ENCODE measurements around the gene CDH4.

CDH4 gene

DNA sequence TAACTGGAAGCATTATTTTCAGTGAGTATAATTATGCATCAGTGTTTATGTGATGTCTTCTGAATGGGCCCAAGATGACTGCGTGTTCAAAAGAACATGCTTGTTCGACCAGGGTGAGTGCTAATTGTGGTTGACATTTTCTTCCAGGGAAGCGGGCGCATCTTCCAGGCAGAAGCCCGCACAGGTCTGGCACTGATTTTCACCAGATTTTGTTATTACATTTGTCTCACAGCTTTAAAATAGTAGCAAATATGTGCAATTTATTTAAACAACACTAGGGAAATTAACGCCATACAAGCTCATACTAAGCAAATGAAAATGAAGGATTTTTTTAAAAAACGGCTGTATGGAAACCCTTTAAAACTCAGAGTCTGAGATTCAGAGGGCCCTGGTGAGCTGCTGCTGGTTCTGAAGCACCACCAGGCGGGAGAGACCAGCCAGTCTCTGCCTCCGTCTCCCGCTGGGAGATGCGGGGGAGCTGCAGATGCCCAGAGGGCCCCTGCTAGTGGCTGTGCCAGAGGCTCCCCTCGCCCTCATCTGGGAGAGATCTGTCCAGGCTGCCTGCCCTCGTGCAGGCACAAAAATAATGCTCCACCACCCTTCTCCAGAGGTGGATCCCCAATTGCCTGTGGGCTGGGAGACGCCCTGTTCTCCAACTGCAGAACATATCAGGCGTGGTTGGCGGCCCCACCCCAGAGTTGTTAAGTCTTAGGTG is 516.7 kb downstream of the CDH4 start:
- Histone ChIP-seq H3K36me3 (ENCODE audit: control insufficient read depth in 1 of 2, insufficient read depth in 2 of 2, low read length in 2 of 2) (no peaks in the 10 kb centered on the region), H3K9me3 (ENCODE audit: control insufficient read depth in 1 of 2, low read length in 2 of 2) (no peaks in the 10 kb centered on the region), H3K4me3 (ENCODE audit: low read depth in 1 of 2, low read length in 2 of 2) (no peak overlapping the region), H3K27ac (ENCODE audit: low read depth, low read length) (no peak overlapping the region), H3K4me1 (ENCODE audit: control insufficient read depth in 1 of 2, insufficient read depth in 2 of 2, low read length in 2 of 2) (no peaks in the 10 kb centered on the region), H3K9ac (ENCODE audit: low read depth in 1 of 2, low read length in 2 of 2) (no peak overlapping the region), H3K27me3 (ENCODE audit: control insufficient read depth in 1 of 2, insufficient read depth in 2 of 2, low read length in 2 of 2) (no peaks in the 10 kb centered on the region)

DNA sequence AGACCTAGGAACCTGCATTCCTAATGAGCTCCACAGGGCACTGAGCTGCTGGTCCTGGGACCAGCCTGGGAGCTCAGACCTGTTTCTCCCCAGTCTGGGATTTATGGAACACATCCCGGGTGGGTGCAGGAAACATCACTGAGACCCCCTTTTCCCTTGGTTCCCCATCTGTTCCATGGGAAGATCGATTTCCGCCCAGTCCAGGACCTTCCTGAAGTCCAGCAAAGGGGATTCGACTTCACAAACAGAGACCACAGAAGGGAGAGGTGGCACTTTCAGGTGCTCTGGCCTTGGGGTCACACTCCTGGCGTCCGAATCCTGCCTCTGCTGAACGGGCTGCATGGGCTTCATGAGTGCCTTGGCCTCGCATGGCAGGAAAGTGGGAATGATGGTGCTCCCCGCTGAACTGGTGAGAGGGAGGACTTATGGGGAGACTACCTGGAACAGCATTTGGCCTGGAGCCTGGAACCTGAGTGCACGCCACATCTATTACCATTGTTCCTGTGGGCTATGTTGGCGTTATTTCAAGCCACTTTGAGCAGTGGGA is 517.3 kb downstream of the CDH4 start:
- H3K27ac ChIP-seq (ENCODE audit: low read depth, low read length), result no peak overlapping the region
- H3K4me3 ChIP-seq (ENCODE audit: low read depth in 1 of 2, low read length in 2 of 2), result no peak overlapping the region
- no peaks in the 10 kb centered on the region for H3K9me3 ChIP-seq (ENCODE audit: control insufficient read depth in 1 of 2, low read length in 2 of 2)
- no peaks in the 10 kb centered on the region for H3K27me3 ChIP-seq (ENCODE audit: control insufficient read depth in 1 of 2, insufficient read depth in 2 of 2, low read length in 2 of 2)
- H3K9ac ChIP-seq (ENCODE audit: low read depth in 1 of 2, low read length in 2 of 2), result no peak overlapping the region
- no peaks in the 10 kb centered on the region for H3K4me1 ChIP-seq (ENCODE audit: control insufficient read depth in 1 of 2, insufficient read depth in 2 of 2, low read length in 2 of 2)
- no peaks in the 10 kb centered on the region for H3K36me3 ChIP-seq (ENCODE audit: control insufficient read depth in 1 of 2, insufficient read depth in 2 of 2, low read length in 2 of 2)

DNA sequence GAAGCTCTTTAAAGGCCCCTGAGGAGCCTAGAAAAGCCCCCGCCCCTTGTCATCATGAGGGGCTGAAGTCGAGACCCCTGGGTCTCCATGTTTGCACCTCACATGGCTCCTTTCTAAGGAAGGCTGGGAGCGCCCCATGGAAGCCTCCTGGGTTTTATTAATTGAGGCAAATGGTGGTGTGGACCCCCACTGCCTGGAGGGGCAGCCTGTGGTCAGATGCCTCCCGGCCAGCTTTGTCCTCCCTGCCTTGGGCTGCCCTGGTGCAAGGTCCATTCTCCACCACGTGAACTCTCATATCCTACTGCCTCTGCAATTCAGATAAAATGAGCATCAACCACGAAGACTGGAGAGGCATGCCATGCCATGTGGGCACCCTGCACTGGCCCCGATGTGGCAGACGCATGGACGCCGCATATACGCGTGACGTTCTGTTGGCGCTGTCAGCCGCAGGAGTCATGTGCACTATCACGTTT is 518.1 kb downstream of the CDH4 start:
- no peak overlapping the region for H3K27ac ChIP-seq (ENCODE audit: low read depth, low read length)

DNA sequence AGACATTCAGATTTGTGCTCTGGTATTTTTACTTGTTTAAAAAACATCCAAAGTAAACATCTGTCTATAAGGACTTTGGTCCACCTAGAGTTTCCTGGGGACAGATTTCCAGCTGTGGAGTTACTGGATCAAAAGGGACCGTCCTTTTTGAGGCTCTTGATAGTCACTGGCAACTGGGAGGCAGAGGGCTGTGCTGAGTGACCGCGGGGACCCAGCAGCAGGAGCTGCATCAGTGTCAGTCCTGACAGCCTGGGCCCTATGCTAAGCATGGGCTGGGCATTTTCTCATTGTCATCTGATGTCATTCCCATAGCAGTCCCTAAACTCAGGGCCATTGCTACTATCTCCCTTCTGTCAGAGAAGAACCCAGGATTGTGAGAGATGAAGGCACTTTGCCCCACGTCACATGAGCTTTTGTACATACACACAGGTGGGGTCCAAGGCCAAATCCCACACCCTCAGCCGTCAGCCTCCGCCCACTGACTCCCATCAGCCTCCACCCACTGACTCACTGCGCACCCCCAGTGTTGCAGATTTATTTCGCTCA is 519.8 kb downstream of the CDH4 start:
- H3K9ac ChIP-seq (ENCODE audit: low read depth in 1 of 2, low read length in 2 of 2), result no peak overlapping the region
- H3K36me3 ChIP-seq (ENCODE audit: control insufficient read depth in 1 of 2, insufficient read depth in 2 of 2, low read length in 2 of 2), result no peaks in the 10 kb centered on the region
- no peak overlapping the region for H3K4me3 ChIP-seq (ENCODE audit: low read depth in 1 of 2, low read length in 2 of 2)
- no peak overlapping the region for H3K27ac ChIP-seq (ENCODE audit: low read depth, low read length)
- H3K27me3 ChIP-seq (ENCODE audit: control insufficient read depth in 1 of 2, insufficient read depth in 2 of 2, low read length in 2 of 2), result no peaks in the 10 kb centered on the region
- no peaks in the 10 kb centered on the region for H3K9me3 ChIP-seq (ENCODE audit: control insufficient read depth in 1 of 2, low read length in 2 of 2)
- H3K4me1 ChIP-seq (ENCODE audit: control insufficient read depth in 1 of 2, insufficient read depth in 2 of 2, low read length in 2 of 2), result no peaks in the 10 kb centered on the region

More for the DNA sequence above, 518.1 kb downstream of the CDH4 start:
- Histone ChIP-seq H3K4me1 (ENCODE audit: control insufficient read depth in 1 of 2, insufficient read depth in 2 of 2, low read length in 2 of 2) (no peaks in the 10 kb centered on the region), H3K36me3 (ENCODE audit: control insufficient read depth in 1 of 2, insufficient read depth in 2 of 2, low read length in 2 of 2) (no peaks in the 10 kb centered on the region), H3K4me3 (ENCODE audit: low read depth in 1 of 2, low read length in 2 of 2) (no peak overlapping the region), H3K27me3 (ENCODE audit: control insufficient read depth in 1 of 2, insufficient read depth in 2 of 2, low read length in 2 of 2) (no peaks in the 10 kb centered on the region), H3K9ac (ENCODE audit: low read depth in 1 of 2, low read length in 2 of 2) (no peak overlapping the region), H3K9me3 (ENCODE audit: control insufficient read depth in 1 of 2, low read length in 2 of 2) (no peaks in the 10 kb centered on the region)

DNA sequence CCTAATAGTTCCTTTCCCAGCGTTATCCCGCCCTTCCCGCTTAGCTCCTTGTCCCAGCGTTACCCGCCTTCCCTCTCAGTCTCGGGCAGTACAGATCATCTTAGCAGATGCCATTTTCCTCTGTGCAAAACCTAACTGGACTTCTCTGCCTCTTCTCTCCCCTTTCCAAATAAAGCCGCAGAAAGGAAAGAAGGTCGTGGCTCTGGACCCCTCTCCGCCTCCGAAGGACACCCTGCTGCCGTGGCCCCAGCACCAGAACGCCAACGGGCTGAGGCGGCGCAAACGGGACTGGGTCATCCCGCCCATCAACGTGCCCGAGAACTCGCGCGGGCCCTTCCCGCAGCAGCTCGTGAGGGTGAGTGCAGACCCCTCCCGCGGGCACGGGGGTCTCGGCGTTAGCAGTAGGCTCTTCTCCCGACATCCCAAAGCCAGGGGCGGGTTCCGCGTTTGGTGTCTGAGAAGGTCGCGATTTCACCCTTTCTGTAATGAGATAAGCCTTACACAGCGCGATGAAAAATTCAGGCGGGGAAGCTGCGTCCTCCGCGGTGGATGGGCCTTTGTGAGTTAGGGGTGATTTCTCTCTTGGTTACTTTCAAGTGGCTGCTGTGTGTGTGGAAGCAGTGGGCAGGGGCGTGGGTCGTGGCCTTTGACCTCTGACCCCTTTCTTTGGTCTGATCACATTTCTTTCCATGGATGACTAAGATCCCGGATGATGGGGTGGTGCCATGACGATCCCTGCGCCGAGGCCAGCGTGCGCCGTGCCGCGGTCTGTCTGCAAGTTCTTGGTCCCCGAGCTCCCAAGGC is 521.0 kb downstream of the CDH4 start:
- H3K4me1 ChIP-seq (ENCODE audit: control insufficient read depth in 1 of 2, insufficient read depth in 2 of 2, low read length in 2 of 2), result no peaks in the 10 kb centered on the region
- no peaks in the 10 kb centered on the region for H3K9me3 ChIP-seq (ENCODE audit: control insufficient read depth in 1 of 2, low read length in 2 of 2)
- no peak overlapping the region for H3K9ac ChIP-seq (ENCODE audit: low read depth in 1 of 2, low read length in 2 of 2)
- no peak overlapping the region for H3K27ac ChIP-seq (ENCODE audit: low read depth, low read length)
- H3K4me3 ChIP-seq (ENCODE audit: low read depth in 1 of 2, low read length in 2 of 2), result no peak overlapping the region
- H3K36me3 ChIP-seq (ENCODE audit: control insufficient read depth in 1 of 2, insufficient read depth in 2 of 2, low read length in 2 of 2), result no peaks in the 10 kb centered on the region
- no peaks in the 10 kb centered on the region for H3K27me3 ChIP-seq (ENCODE audit: control insufficient read depth in 1 of 2, insufficient read depth in 2 of 2, low read length in 2 of 2)

DNA sequence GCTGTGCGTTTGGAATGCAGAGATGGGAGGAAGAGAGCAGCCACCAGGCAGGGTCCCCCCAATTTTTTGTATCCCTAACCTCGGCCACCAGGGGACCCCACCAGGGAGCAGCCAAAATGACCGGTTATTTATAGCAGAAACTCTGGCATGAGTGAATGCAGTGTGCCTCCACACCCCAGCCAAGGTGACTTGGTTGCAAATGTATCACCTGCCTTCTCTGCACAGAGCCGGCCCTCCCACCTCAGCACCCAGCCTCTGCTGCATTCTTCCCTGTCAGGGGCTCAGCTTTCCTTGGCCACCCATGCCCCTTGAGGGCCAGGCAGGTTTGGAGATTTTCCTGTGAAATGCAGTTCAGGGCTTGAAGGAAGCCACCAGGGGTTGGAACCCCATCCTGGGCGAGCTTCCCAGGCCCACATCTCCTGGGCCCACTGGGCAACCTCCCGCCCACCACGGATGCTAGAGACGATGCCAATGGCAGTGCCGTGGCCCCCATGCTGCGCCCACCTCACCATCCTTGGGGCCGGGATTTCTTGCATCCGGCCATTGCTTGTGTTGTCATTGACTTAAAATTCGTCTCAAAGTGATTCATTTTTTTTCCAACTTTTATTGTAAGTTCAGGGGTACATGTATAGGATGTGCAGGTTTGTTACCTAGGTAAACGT is 522.0 kb downstream of the CDH4 start:
- H3K4me3 ChIP-seq (ENCODE audit: low read depth in 1 of 2, low read length in 2 of 2), result no peak overlapping the region
- H3K4me1 ChIP-seq (ENCODE audit: control insufficient read depth in 1 of 2, insufficient read depth in 2 of 2, low read length in 2 of 2), result no peaks in the 10 kb centered on the region
- no peaks in the 10 kb centered on the region for H3K9me3 ChIP-seq (ENCODE audit: control insufficient read depth in 1 of 2, low read length in 2 of 2)
- no peak overlapping the region for H3K9ac ChIP-seq (ENCODE audit: low read depth in 1 of 2, low read length in 2 of 2)
- H3K27me3 ChIP-seq (ENCODE audit: control insufficient read depth in 1 of 2, insufficient read depth in 2 of 2, low read length in 2 of 2), result no peaks in the 10 kb centered on the region
- no peaks in the 10 kb centered on the region for H3K36me3 ChIP-seq (ENCODE audit: control insufficient read depth in 1 of 2, insufficient read depth in 2 of 2, low read length in 2 of 2)
- H3K27ac ChIP-seq (ENCODE audit: low read depth, low read length), result no peak overlapping the region

DNA sequence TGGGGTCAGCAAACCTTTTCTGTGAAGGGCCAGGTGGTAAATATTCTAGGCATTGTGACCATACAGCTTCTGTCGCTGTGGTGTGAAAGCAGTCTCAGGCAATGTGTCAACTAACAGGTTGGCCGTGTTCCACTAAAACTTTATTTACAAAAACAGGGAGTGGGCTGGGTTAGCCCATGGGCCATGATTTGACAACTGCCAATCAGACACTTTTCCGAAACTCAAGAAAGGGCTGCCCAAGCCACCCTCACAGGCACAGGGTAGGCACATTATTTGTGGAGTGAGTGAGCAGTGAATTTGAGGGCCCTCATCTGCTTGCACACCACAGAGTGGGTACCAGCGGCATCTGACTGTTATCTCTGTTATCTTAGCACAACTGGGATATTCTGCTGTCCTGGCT is 523.4 kb downstream of the CDH4 start:
- Histone ChIP-seq H3K9ac (ENCODE audit: low read depth in 1 of 2, low read length in 2 of 2) (no peak overlapping the region), H3K27me3 (ENCODE audit: control insufficient read depth in 1 of 2, insufficient read depth in 2 of 2, low read length in 2 of 2) (no peaks in the 10 kb centered on the region), H3K4me3 (ENCODE audit: low read depth in 1 of 2, low read length in 2 of 2) (no peak overlapping the region), H3K4me1 (ENCODE audit: control insufficient read depth in 1 of 2, insufficient read depth in 2 of 2, low read length in 2 of 2) (no peaks in the 10 kb centered on the region), H3K9me3 (ENCODE audit: control insufficient read depth in 1 of 2, low read length in 2 of 2) (no peaks in the 10 kb centered on the region), H3K36me3 (ENCODE audit: control insufficient read depth in 1 of 2, insufficient read depth in 2 of 2, low read length in 2 of 2) (no peaks in the 10 kb centered on the region), H3K27ac (ENCODE audit: low read depth, low read length) (no peak overlapping the region)

DNA sequence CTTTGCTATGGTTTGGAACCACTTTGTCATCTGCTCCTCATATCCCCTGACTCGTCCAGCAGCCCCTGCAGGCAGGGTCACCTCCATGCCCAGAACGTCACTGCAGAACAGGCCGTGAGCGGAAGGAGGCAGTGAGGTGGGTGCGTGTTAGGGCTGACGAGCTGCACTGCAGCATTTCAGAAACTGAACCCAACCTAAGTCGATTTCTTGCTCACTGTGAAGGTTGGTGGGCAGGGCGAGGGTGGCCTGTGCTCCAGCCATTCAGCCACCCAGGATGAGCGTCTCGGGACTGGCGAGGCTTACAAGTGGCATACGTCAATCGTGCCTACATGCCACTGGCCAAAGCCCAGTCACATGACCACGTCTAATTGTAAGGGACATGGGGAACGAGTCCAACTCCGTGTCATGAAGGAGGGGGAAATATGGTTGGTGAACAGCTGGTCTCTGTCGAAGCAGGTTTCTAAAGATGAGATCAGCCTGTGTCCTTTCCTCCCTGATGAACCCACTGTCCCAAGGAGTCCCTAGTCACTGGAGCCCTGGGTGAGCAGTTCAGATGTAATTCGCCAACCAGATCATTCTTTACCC is 524.5 kb downstream of the CDH4 start:
- Histone ChIP-seq H3K36me3 (ENCODE audit: control insufficient read depth in 1 of 2, insufficient read depth in 2 of 2, low read length in 2 of 2) (no peaks in the 10 kb centered on the region), H3K9me3 (ENCODE audit: control insufficient read depth in 1 of 2, low read length in 2 of 2) (no peaks in the 10 kb centered on the region), H3K27ac (ENCODE audit: low read depth, low read length) (no peak overlapping the region), H3K4me3 (ENCODE audit: low read depth in 1 of 2, low read length in 2 of 2) (no peak overlapping the region), H3K27me3 (ENCODE audit: control insufficient read depth in 1 of 2, insufficient read depth in 2 of 2, low read length in 2 of 2) (no peaks in the 10 kb centered on the region), H3K4me1 (ENCODE audit: control insufficient read depth in 1 of 2, insufficient read depth in 2 of 2, low read length in 2 of 2) (no peaks in the 10 kb centered on the region), H3K9ac (ENCODE audit: low read depth in 1 of 2, low read length in 2 of 2) (no peak overlapping the region)

DNA sequence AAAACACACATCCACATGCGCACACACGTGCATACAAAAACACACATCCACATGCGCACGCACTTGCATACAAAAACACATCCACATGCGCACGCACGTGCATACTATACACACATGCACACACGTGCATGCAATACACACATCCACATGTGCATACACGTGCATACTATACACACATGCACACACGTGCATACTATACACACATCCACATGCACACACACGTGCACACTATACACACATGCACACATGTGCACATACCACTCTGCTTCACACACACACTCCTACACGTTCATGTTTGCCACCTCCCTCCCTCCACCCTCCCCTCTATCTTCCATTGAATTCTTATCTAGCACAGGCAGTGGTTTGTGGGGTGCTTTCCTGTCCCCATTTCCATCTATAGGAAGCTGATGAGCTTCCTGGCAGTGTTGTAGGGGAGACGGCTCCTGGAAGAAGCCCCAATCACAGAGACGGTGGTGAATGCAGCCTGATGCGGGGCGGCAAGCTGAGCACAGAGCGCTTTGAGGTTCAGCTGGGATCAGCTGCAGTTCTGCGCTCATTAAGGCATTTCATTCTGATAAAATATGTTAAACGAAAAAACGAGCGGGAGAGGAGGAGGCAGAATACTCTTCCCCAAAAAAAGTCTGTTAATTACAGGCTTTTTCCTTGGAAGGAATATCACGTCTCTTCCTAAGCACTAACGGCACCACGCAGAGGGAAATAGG is 525.9 kb downstream of the CDH4 start:
- H3K4me3 ChIP-seq (ENCODE audit: low read depth in 1 of 2, low read length in 2 of 2), result no peak overlapping the region
- no peaks in the 10 kb centered on the region for H3K36me3 ChIP-seq (ENCODE audit: control insufficient read depth in 1 of 2, insufficient read depth in 2 of 2, low read length in 2 of 2)
- no peaks in the 10 kb centered on the region for H3K9me3 ChIP-seq (ENCODE audit: control insufficient read depth in 1 of 2, low read length in 2 of 2)
- H3K4me1 ChIP-seq (ENCODE audit: control insufficient read depth in 1 of 2, insufficient read depth in 2 of 2, low read length in 2 of 2), result no peaks in the 10 kb centered on the region
- H3K27ac ChIP-seq (ENCODE audit: low read depth, low read length), result no peak overlapping the region
- no peaks in the 10 kb centered on the region for H3K27me3 ChIP-seq (ENCODE audit: control insufficient read depth in 1 of 2, insufficient read depth in 2 of 2, low read length in 2 of 2)
- no peak overlapping the region for H3K9ac ChIP-seq (ENCODE audit: low read depth in 1 of 2, low read length in 2 of 2)
